Skeletal muscle satellite cell (primary cell): ENCODE measurements around the gene CD59.
A peak's percentile ranks its signal among the peaks of the same experiment; 100 is the strongest.
"Not testable (repeated sequence)": the region's sequence is repeated elsewhere in the genome, so short reads cannot be mapped to it uniquely, and the experiment has no call there.

Experiments
- H3K27me3 ChIP-seq: 2 replicates; pipeline ENCODE4 v1.7.0; 2013; ENCODE audit warnings: low read length; ENCODE audit not compliant: control insufficient read depth, insufficient read depth
- H3K36me3 ChIP-seq: 2 replicates; pipeline ENCODE4 v1.7.0; 2013; ENCODE audit warnings: mild to moderate bottlenecking, control low read depth, low read length; ENCODE audit not compliant: insufficient read depth
- H3K4me1 ChIP-seq: 2 replicates; pipeline ENCODE4 v1.7.0; 2013; ENCODE audit warnings: low read length; ENCODE audit not compliant: control insufficient read depth, insufficient read depth
- H3K4me2 ChIP-seq: 2 replicates; pipeline ENCODE4 v1.7.0; 2013; ENCODE audit warnings: mild to moderate bottlenecking, low read length
- H3K4me3 ChIP-seq: 2 replicates; pipeline ENCODE4 v1.7.0; 2013; ENCODE audit warnings: low read length
- H3K9ac ChIP-seq: 2 replicates; pipeline ENCODE4 v1.7.0; 2013; ENCODE audit warnings: mild to moderate bottlenecking, low read depth, low read length, moderate library complexity
- H3K9me3 ChIP-seq: replicated peaks from 2 replicates; pipeline ENCODE4 v1.7.0; 2013; ENCODE audit warnings: mild to moderate bottlenecking, control low read depth, low read length

CD59 gene

GRCh38 chr11:33741806-33742205 is 5.6 kb upstream of the CD59 start:
- Histone ChIP-seq H3K9ac (no peak overlapping the region), H3K27me3 (no peaks in the 10 kb centered on the region), H3K4me2 (no peak overlapping the region), H3K36me3 (peaks cover 4% of the 10 kb centered on the region), H3K4me1 (peaks cover 15% of the 10 kb centered on the region), H3K4me3 (no peak overlapping the region), H3K9me3 (no peaks in the 10 kb centered on the region)

DNA sequence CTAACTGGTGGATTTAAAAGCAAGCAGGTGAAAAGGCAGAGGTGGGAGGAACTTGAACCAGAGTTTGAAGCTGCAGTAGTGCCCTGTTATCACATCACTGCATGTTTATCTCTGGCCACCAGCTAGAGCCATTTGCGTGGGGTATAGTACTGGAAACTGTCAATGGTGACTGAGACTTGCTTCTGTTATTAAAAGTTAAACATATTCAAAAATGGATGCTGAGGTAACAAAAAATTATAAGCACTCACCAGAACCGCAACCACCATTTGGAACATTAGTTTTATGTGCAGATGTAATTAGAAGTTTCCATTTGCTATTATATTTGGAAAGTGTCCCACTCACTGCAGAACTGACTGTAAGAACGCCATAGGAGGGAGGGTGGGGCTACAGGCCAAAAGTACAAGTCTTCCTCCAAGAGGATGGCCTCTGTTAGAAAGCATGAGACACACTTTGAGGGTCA is 1.2 kb upstream of the CD59 start:
- H3K4me1 ChIP-seq: peaks cover 30% of the 10 kb centered on the region
- H3K4me3 ChIP-seq: peak overlapping the region; percentile 77
- H3K9me3 ChIP-seq: no peaks in the 10 kb centered on the region
- H3K36me3 ChIP-seq: peaks cover 28% of the 10 kb centered on the region
- peak overlapping the region; percentile 87 for H3K4me2 ChIP-seq
- H3K27me3 ChIP-seq: no peaks in the 10 kb centered on the region
- H3K9ac ChIP-seq: peak overlapping the region; percentile 98

GRCh38 chr11:33735271-33736147 is 714 bp downstream of the CD59 start:
- peaks cover 44% of the 10 kb centered on the region for H3K36me3 ChIP-seq

GRCh38 chr11:33734441-33735270 is 1.6 kb downstream of the CD59 start:
- H3K4me1 ChIP-seq: peaks cover 52% of the 10 kb centered on the region

More at GRCh38 chr11:33735271-33736147, 714 bp downstream of the CD59 start:
- peaks cover 46% of the 10 kb centered on the region for H3K4me1 ChIP-seq
- peak overlapping the region; percentile 87 for H3K4me2 ChIP-seq
- H3K9ac ChIP-seq: peak overlapping the region; percentile 98
- no peaks in the 10 kb centered on the region for H3K27me3 ChIP-seq
- peak overlapping the region; percentile 77 for H3K4me3 ChIP-seq
- no peaks in the 10 kb centered on the region for H3K9me3 ChIP-seq

GRCh38 chr11:33733980-33734379 is 2.2 kb downstream of the CD59 start:
- H3K4me2 ChIP-seq: peak overlapping the region; percentile 87
- peak overlapping the region; percentile 77 for H3K4me3 ChIP-seq
- H3K4me1 ChIP-seq: peaks cover 54% of the 10 kb centered on the region
- H3K36me3 ChIP-seq: peaks cover 58% of the 10 kb centered on the region
- H3K9me3 ChIP-seq: no peaks in the 10 kb centered on the region
- H3K9ac ChIP-seq: peak overlapping the region; percentile 98
- H3K27me3 ChIP-seq: no peaks in the 10 kb centered on the region

More at GRCh38 chr11:33734441-33735270, 1.6 kb downstream of the CD59 start:
- Histone ChIP-seq H3K36me3 (peaks cover 52% of the 10 kb centered on the region), H3K27me3 (no peaks in the 10 kb centered on the region), H3K4me2 (peak overlapping the region; percentile 87), H3K4me3 (peak overlapping the region; percentile 77), H3K9ac (peak overlapping the region; percentile 98), H3K9me3 (no peaks in the 10 kb centered on the region)

GRCh38 chr11:33731723-33732531 is 4.3 kb downstream of the CD59 start:
- peak overlapping the region; percentile 77 for H3K4me3 ChIP-seq
- H3K4me1 ChIP-seq: peaks cover 41% of the 10 kb centered on the region
- no peak overlapping the region for H3K9ac ChIP-seq

GRCh38 chr11:33730716-33731115 is 5.5 kb downstream of the CD59 start:
- H3K9me3 ChIP-seq: no peaks in the 10 kb centered on the region
- H3K9ac ChIP-seq: no peak overlapping the region
- H3K36me3 ChIP-seq: peaks cover 58% of the 10 kb centered on the region
- peak overlapping the region; percentile 51 for H3K4me3 ChIP-seq
- H3K4me2 ChIP-seq: peak overlapping the region; percentile 67
- peaks cover 36% of the 10 kb centered on the region for H3K4me1 ChIP-seq
- no peaks in the 10 kb centered on the region for H3K27me3 ChIP-seq

More at GRCh38 chr11:33731723-33732531, 4.3 kb downstream of the CD59 start:
- Histone ChIP-seq H3K4me2 (peak overlapping the region; percentile 87), H3K36me3 (peaks cover 58% of the 10 kb centered on the region), H3K27me3 (no peaks in the 10 kb centered on the region), H3K9me3 (no peaks in the 10 kb centered on the region)

DNA sequence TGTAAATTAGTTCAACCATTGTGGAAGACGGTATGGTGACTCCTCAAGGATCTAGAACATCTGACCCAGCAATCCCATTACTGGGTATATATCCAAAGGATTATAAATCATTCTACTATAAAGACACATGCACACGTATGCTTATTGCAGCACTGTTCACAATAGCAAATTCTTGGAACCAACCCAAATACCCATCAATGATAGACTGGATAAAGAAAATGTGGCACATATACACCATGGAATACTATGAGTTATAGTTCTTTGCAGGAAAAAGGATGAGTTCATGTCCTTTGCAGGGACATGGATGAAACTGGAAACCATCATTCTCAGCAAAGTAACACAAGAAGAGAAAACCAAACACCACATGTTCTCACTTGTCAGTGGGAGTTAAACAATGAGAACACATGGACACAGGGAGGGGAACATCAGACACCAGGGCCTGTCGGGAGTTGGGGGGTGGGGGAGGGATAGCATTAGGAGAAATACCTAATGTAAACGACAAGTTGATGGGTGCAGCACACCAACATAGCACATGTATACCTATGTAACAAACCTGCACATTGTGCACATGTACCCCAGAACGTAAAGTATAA is 7.1 kb downstream of the CD59 start:
- H3K4me1 ChIP-seq: peaks cover 52% of the 10 kb centered on the region
- peak overlapping the region; percentile 67 for H3K4me2 ChIP-seq
- H3K27me3 ChIP-seq, H3K4me3 ChIP-seq, H3K9ac ChIP-seq, H3K9me3 ChIP-seq: not testable (repeated sequence)
- H3K36me3 ChIP-seq: peaks cover 60% of the 10 kb centered on the region

- peaks cover 50% of the 10 kb centered on the region for H3K36me3 ChIP-seq
- H3K4me2 ChIP-seq: not testable (repeated sequence)
Observed at GRCh38 chr11:33727539-33727938, 8.7 kb downstream of the CD59 start.

DNA sequence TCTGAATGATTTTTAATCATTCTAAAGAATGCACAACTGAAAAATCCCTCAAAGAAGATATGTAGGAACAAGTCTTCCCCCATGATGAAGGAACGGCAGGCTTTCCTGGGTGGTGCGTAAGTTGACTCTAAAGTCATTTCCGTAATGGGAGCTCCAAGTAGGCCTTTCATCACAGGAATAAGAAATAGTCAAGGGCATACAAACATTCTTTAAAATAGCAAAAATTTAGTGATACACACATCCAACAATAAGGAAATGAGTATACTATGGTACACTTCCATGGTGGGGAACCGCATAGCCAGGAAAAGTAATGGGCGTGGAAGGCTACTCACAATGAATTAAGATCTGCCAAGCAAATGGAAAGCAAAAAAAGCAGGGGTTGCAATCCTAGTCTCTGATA is 10.7 kb downstream of the CD59 start:
- Histone ChIP-seq H3K36me3 (peaks cover 51% of the 10 kb centered on the region), H3K4me3 (no peak overlapping the region), H3K27me3 (no peaks in the 10 kb centered on the region), H3K9ac (no peak overlapping the region), H3K9me3 (no peaks in the 10 kb centered on the region), H3K4me1 (peaks cover 61% of the 10 kb centered on the region), H3K4me2 (peak overlapping the region; percentile 75)

More at GRCh38 chr11:33727539-33727938, 8.7 kb downstream of the CD59 start:
- not testable (repeated sequence) for H3K4me3 ChIP-seq, H3K9me3 ChIP-seq, H3K9ac ChIP-seq, H3K27me3 ChIP-seq
- peaks cover 59% of the 10 kb centered on the region for H3K4me1 ChIP-seq
